Measurements from ENCODE around the gene UBE2D3.

The UBE2D3 gene

GRCh38 chr4:102775805-102776204 is 51.5 kb downstream of the UBE2D3 start:
- no peak overlapping the region for H3K9ac ChIP-seq (ENCODE audit: low read depth, low read length, poor library complexity, severe bottlenecking)
- H3K9me2 ChIP-seq (replicated peaks; ENCODE audit: low read depth, low read length): no peaks in the 10 kb centered on the region
- no peak for TF ChIP-seq EZH2phosphoT487 (IDR thresholded peaks at IDR 0.05; ENCODE audit: borderline replicate concordance)
- H3K36me3 ChIP-seq (ENCODE audit: insufficient read depth, low read length): no peaks in the 10 kb centered on the region
- H3K4me3 ChIP-seq (ENCODE audit: low read length, poor library complexity, severe bottlenecking): no peak overlapping the region
- no peaks in the 10 kb centered on the region for H3K9me3 ChIP-seq (ENCODE audit: insufficient read depth, low read depth, low read length)
- no peaks in the 10 kb centered on the region for H4K20me1 ChIP-seq (ENCODE audit: insufficient read depth, low read length, poor library complexity, severe bottlenecking)
- H3K4me1 ChIP-seq (ENCODE audit: insufficient read depth, low read length, poor library complexity, severe bottlenecking): peaks cover 6% of the 10 kb centered on the region
- no peaks in the 10 kb centered on the region for H3K79me2 ChIP-seq (ENCODE audit: insufficient read depth, low read length)
- no peaks in the 10 kb centered on the region for H3F3A ChIP-seq (ENCODE audit: low read depth)
- H2AFZ ChIP-seq (ENCODE audit: low read length): no peak overlapping the region
- no peaks in the 10 kb centered on the region for H3K27me3 ChIP-seq (ENCODE audit: insufficient read depth, low read length, poor library complexity, severe bottlenecking)
- H3K4me2 ChIP-seq (ENCODE audit: low read depth, low read length, poor library complexity, severe bottlenecking): no peak overlapping the region

- Histone ChIP-seq H3K36me3 (ENCODE audit: insufficient read depth, low read length) (no peaks in the 10 kb centered on the region), H3K79me2 (ENCODE audit: insufficient read depth, low read length) (no peaks in the 10 kb centered on the region), H3K4me2 (ENCODE audit: low read depth, low read length, poor library complexity, severe bottlenecking) (no peak overlapping the region), H3K9me3 (ENCODE audit: insufficient read depth, low read depth, low read length) (no peaks in the 10 kb centered on the region), H3K27me3 (ENCODE audit: insufficient read depth, low read length, poor library complexity, severe bottlenecking) (no peaks in the 10 kb centered on the region), H3K4me1 (ENCODE audit: insufficient read depth, low read length, poor library complexity, severe bottlenecking) (peaks cover 3% of the 10 kb centered on the region), H3K9me2 (replicated peaks; ENCODE audit: low read depth, low read length) (no peaks in the 10 kb centered on the region), H2AFZ (ENCODE audit: low read length) (no peak overlapping the region), H3F3A (ENCODE audit: low read depth) (no peaks in the 10 kb centered on the region), H4K20me1 (ENCODE audit: insufficient read depth, low read length, poor library complexity, severe bottlenecking) (no peaks in the 10 kb centered on the region), H3K4me3 (ENCODE audit: low read length, poor library complexity, severe bottlenecking) (no peak overlapping the region), H3K9ac (ENCODE audit: low read depth, low read length, poor library complexity, severe bottlenecking) (no peak overlapping the region)
- TF ChIP-seq, protein P1, sequence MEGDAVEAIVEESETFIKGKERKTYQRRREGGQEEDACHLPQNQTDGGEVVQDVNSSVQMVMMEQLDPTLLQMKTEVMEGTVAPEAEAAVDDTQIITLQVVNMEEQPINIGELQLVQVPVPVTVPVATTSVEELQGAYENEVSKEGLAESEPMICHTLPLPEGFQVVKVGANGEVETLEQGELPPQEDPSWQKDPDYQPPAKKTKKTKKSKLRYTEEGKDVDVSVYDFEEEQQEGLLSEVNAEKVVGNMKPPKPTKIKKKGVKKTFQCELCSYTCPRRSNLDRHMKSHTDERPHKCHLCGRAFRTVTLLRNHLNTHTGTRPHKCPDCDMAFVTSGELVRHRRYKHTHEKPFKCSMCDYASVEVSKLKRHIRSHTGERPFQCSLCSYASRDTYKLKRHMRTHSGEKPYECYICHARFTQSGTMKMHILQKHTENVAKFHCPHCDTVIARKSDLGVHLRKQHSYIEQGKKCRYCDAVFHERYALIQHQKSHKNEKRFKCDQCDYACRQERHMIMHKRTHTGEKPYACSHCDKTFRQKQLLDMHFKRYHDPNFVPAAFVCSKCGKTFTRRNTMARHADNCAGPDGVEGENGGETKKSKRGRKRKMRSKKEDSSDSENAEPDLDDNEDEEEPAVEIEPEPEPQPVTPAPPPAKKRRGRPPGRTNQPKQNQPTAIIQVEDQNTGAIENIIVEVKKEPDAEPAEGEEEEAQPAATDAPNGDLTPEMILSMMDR (conservative IDR thresholded peaks at IDR 0.05; ENCODE audit: low read length): no peak
- no peak for TF ChIP-seq EZH2phosphoT487 (IDR thresholded peaks at IDR 0.05; ENCODE audit: borderline replicate concordance)
Measured at GRCh38 chr4:102774254-102774653, 53.1 kb downstream of the UBE2D3 start.

DNA sequence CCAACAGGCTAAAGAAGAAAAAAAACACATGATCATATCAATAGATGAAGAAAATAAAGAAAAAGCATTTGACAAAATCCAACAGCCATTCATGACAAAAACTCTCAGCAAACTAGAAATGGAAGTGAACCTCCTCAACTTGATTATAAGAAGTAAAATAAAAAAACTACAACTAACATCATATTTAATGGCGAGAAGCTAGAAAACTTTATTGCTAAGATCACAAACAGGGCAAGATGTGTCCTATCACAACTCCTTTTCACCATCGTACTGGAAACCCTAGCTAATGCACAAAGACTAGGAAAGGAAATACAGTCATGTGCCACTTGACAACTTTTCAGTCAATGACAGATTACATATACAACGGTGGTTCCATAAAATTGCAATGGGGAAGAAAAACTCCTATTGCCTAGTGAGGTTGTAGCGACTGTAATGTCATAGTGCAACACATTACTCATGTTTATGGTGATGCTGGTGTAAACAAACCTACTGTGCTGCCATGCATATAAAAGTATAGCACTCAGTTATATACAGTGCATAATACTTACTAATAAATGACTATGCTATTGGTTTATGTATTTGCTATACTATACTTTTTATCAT is 54.5 kb downstream of the UBE2D3 start:
- H3K79me2 ChIP-seq (ENCODE audit: insufficient read depth, low read length): no peaks in the 10 kb centered on the region
- no peak overlapping the region for H3K4me3 ChIP-seq (ENCODE audit: low read length, poor library complexity, severe bottlenecking)
- H3F3A ChIP-seq (ENCODE audit: low read depth): no peaks in the 10 kb centered on the region
- H3K9me3 ChIP-seq (ENCODE audit: insufficient read depth, low read depth, low read length): no peaks in the 10 kb centered on the region
- H3K4me2 ChIP-seq (ENCODE audit: low read depth, low read length, poor library complexity, severe bottlenecking): no peak overlapping the region
- no peaks in the 10 kb centered on the region for H4K20me1 ChIP-seq (ENCODE audit: insufficient read depth, low read length, poor library complexity, severe bottlenecking)
- H2AFZ ChIP-seq (ENCODE audit: low read length): no peak overlapping the region
- no peaks in the 10 kb centered on the region for H3K4me1 ChIP-seq (ENCODE audit: insufficient read depth, low read length, poor library complexity, severe bottlenecking)
- H3K9me2 ChIP-seq (replicated peaks; ENCODE audit: low read depth, low read length): no peaks in the 10 kb centered on the region
- TF ChIP-seq EZH2phosphoT487 (IDR thresholded peaks at IDR 0.05; ENCODE audit: borderline replicate concordance): no peak
- TF ChIP-seq, protein P1 (conservative IDR thresholded peaks at IDR 0.05; ENCODE audit: low read length): no peak
- no peaks in the 10 kb centered on the region for H3K27me3 ChIP-seq (ENCODE audit: insufficient read depth, low read length, poor library complexity, severe bottlenecking)
- no peak overlapping the region for H3K9ac ChIP-seq (ENCODE audit: low read depth, low read length, poor library complexity, severe bottlenecking)
- H3K36me3 ChIP-seq (ENCODE audit: insufficient read depth, low read length): no peaks in the 10 kb centered on the region

- no peaks in the 10 kb centered on the region for H3K9me2 ChIP-seq (replicated peaks; ENCODE audit: low read depth, low read length)
- H3K36me3 ChIP-seq (ENCODE audit: insufficient read depth, low read length): no peaks in the 10 kb centered on the region
- H3K27me3 ChIP-seq (ENCODE audit: insufficient read depth, low read length, poor library complexity, severe bottlenecking): no peaks in the 10 kb centered on the region
- no peaks in the 10 kb centered on the region for H3F3A ChIP-seq (ENCODE audit: low read depth)
- H2AFZ ChIP-seq (ENCODE audit: low read length): no peak overlapping the region
- H3K9ac ChIP-seq (ENCODE audit: low read depth, low read length, poor library complexity, severe bottlenecking): no peak overlapping the region
- H4K20me1 ChIP-seq (ENCODE audit: insufficient read depth, low read length, poor library complexity, severe bottlenecking): no peaks in the 10 kb centered on the region
- H3K4me1 ChIP-seq (ENCODE audit: insufficient read depth, low read length, poor library complexity, severe bottlenecking): peaks cover 2% of the 10 kb centered on the region
- H3K4me2 ChIP-seq (ENCODE audit: low read depth, low read length, poor library complexity, severe bottlenecking): no peak overlapping the region
- H3K79me2 ChIP-seq (ENCODE audit: insufficient read depth, low read length): peaks cover under 1% of the 10 kb centered on the region; the same call in 1 of the 2 replicates
- H3K9me3 ChIP-seq (ENCODE audit: insufficient read depth, low read depth, low read length): no peaks in the 10 kb centered on the region
- TF ChIP-seq, protein P1 (conservative IDR thresholded peaks at IDR 0.05; ENCODE audit: low read length): no peak
- no peak for TF ChIP-seq EZH2phosphoT487 (IDR thresholded peaks at IDR 0.05; ENCODE audit: borderline replicate concordance)
- no peak overlapping the region for H3K4me3 ChIP-seq (ENCODE audit: low read length, poor library complexity, severe bottlenecking)
Measured at GRCh38 chr4:102764901-102765300, 62.5 kb downstream of the UBE2D3 start.

All from Loucy (cell line).